KBM-7 (cell line): ENCODE results near the gene PTPN9.

Experiments
- DNase-seq: peaks from one replicate; pipeline ENCODE4 v3.0.0-alpha.2; 2015
- in situ Hi-C: fragments of 300-500 bp; cut with MboI; formaldehyde crosslinking; loops from 2 replicates; pipeline ENCODE4 v1.14.3; 2020; ENCODE audit warnings: low sequenced_read_pairs, low pct_unique_long_range_greater_than_20kb, mixed read lengths

PTPN9 gene

GRCh38 chr15:75437721-75438120 lies 141.4 kb downstream of the PTPN9 start:
- DNase-seq = no peak
- in situ Hi-C loops = no loop called here

GRCh38 chr15:75436881-75437280 lies 142.2 kb downstream of the PTPN9 start:
- no peak for DNase-seq

GRCh38 chr15:75431682-75432081 lies 147.4 kb downstream of the PTPN9 start:
- in situ Hi-C loops = no loop called here
- DNase-seq = no peak

More at GRCh38 chr15:75436881-75437280, 142.2 kb downstream of the PTPN9 start:
- in situ Hi-C loops = no loop called here

- no peak for DNase-seq
- in situ Hi-C loops = no loop called here
These were observed 147.8 kb downstream of the PTPN9 start for GRCh38 chr15:75431270-75431669.

GRCh38 chr15:75430259-75430658 lies 148.9 kb downstream of the PTPN9 start:
- in situ Hi-C loops = no loop called here
- no peak for DNase-seq

- in situ Hi-C loops = no loop called here
- DNase-seq = no peak
These were observed 151.0 kb downstream of the PTPN9 start for GRCh38 chr15:75428152-75428551.

GRCh38 chr15:75425966-75426500 lies 153.1 kb downstream of the PTPN9 start:
- in situ Hi-C loops = no loop called here
- peak; percentile 65 for DNase-seq

GRCh38 chr15:75422554-75422953 lies 156.6 kb downstream of the PTPN9 start:
- in situ Hi-C loops = no loop called here
- DNase-seq = no peak

GRCh38 chr15:75420698-75421097 lies 158.4 kb downstream of the PTPN9 start:
- DNase-seq = no peak
- in situ Hi-C loops = no loop called here

- no peak for DNase-seq
- in situ Hi-C loops = no loop called here
These were observed 162.5 kb downstream of the PTPN9 start for GRCh38 chr15:75416584-75416983.
